Calu3 (cell line): ENCODE data around the gene PSMD11. TPM values are rescaled to one million over a fixed set of nuclear protein-coding genes. Genes with fewer than 3 reads are reported as not detected.

Experiments
- BruUV-seq: library from RNA; stranded (reverse); fragments of 400-500 nt; replicated peaks from 2 replicates; lab custom pipeline; 2021; lab: Mats Ljungman, UMichigan
- CTCF ChIA-PET: fragments of 300-600 bp; sonication (Branson Sonifier 250); formaldehyde crosslinking; loops from one replicate; lab custom pipeline; 2022; ENCODE audit warnings: antibody characterized with exemption; lab: Charles Lee
- DNase-seq: peaks from one replicate; pipeline ENCODE4 v3.0.0; 2022
- H3K27ac Mint-ChIP-seq: one replicate; pipeline ENCODE4 v1.8.0; 2022; ENCODE audit warnings: mixed read lengths; ENCODE audit not compliant: unreplicated experiment
- H3K27me3 Mint-ChIP-seq: one replicate; pipeline ENCODE4 v1.8.0; 2022; ENCODE audit warnings: mixed read lengths; ENCODE audit not compliant: unreplicated experiment
- H3K36me3 Mint-ChIP-seq: one replicate; pipeline ENCODE4 v1.8.0; 2022; ENCODE audit warnings: mild to moderate bottlenecking, moderate library complexity, mixed read lengths; ENCODE audit not compliant: insufficient read depth, unreplicated experiment
- H3K4me1 Mint-ChIP-seq: one replicate; pipeline ENCODE4 v1.8.0; 2022; ENCODE audit warnings: mild to moderate bottlenecking, low read depth, mixed read lengths; ENCODE audit not compliant: unreplicated experiment
- H3K4me3 Mint-ChIP-seq: one replicate; pipeline ENCODE4 v1.8.0; 2022; ENCODE audit warnings: mild to moderate bottlenecking, low read depth, moderate library complexity, mixed read lengths; ENCODE audit not compliant: unreplicated experiment
- H3K9me3 Mint-ChIP-seq: one replicate; pipeline ENCODE4 v1.8.0; 2022; ENCODE audit warnings: low read depth, mixed read lengths; ENCODE audit not compliant: unreplicated experiment
- CTCF ChIP-seq: fragments of 200-600 bp; IDR thresholded peaks from one replicate; pipeline ENCODE4 v1.8.0; 2022; ENCODE audit warnings: antibody characterized with exemption; ENCODE audit not compliant: unreplicated experiment
- intact Hi-C: fragments of 100-400 bp; cut with micrococcal nuclease; formaldehyde crosslinking; loops from one replicate; pipeline ENCODE4 v1.10.0; 2022; ENCODE audit not compliant: unreplicated experiment
- total RNA-seq: library from RNA; stranded (reverse); gene quantifications from 2 replicates; pipeline ENCODE4 v1.2.3, GENCODE V29; 2022

The PSMD11 gene
- total RNA-seq, 1 experiment from 2014 or later: 167 TPM

DNA sequence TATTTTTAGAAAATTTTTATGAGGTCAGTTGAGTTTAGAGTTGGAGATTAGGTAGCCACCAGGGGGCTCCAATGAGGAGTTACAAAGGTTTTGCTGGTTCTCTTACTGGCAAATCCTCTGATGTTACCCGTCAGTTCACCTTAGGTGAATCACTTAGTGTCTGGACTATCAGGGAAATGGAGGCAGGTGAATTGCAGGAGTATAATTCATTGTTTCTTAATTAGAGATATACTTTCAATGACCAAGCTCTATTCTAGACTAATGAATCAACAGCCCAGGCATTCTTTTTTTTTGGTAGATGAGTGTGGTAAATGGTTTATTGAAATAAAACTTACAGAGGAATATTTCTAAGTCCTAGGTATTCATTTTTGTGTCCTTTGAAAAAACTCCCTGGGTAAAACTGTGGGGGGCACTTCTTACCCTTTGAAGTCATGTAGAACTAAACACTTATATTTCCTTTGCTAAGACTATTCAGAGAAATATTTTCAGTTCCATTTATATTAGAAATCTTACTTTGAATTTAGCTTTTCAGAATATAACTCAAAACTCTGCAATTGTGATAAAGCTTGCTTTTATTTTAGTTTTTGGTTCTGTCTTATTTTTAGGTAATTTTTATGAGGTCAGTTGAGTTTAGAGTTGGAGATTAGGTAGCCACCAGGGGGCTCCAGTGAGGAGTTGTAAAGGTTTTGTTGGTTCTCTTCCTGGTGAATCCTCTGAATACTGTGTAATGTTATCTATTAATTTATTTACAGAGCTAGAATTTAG lies 17.7 kb downstream of the PSMD11 start:
- CTCF ChIA-PET: interaction anchor here (1.0 to 3.9 kb wide), 5 partner anchors 17 to 293 kb away, joined by 3 to 22 read pairs (median 3); partner anchors contain the start of genes CDK5R1 and PSMD11
- peaks cover 17% of the 10 kb centered on the region for H3K4me1 Mint-ChIP-seq
- peaks cover 51% of the 10 kb centered on the region for H3K36me3 Mint-ChIP-seq
- TF ChIP-seq CTCF: peak; percentile 66
- H3K9me3 Mint-ChIP-seq: no peaks in the 10 kb centered on the region
- no peak overlapping the region for H3K27ac Mint-ChIP-seq
- no peaks in the 10 kb centered on the region for H3K27me3 Mint-ChIP-seq
- intact Hi-C loops: loop anchor here (2.0 to 5.0 kb wide), 2 partner anchors 147 to 295 kb away; no protein-coding TSS in a partner anchor
- BruUV-seq: no TSS peak
- no peak overlapping the region for H3K4me3 Mint-ChIP-seq
- peak; percentile 75 for DNase-seq

- BruUV-seq: no TSS peak
- no peak for DNase-seq
- peaks cover 58% of the 10 kb centered on the region for H3K36me3 Mint-ChIP-seq
- H3K4me3 Mint-ChIP-seq: no peak overlapping the region
- intact Hi-C loops: loop anchor here (2.0 to 5.0 kb wide), 2 partner anchors 145 to 294 kb away; no protein-coding TSS in a partner anchor
- peak overlapping the region; percentile 37 for H3K27ac Mint-ChIP-seq
- H3K27me3 Mint-ChIP-seq: no peaks in the 10 kb centered on the region
- H3K9me3 Mint-ChIP-seq: no peaks in the 10 kb centered on the region
- H3K4me1 Mint-ChIP-seq: peaks cover 12% of the 10 kb centered on the region
- CTCF ChIA-PET: interaction anchor here (0.7 to 3.9 kb wide), 4 partner anchors 18 to 126 kb away, joined by 3 to 22 read pairs (median 4); partner anchors contain the start of genes CDK5R1 and PSMD11
- TF ChIP-seq CTCF: no peak
Measured at GRCh38 chr17:32463304-32463703, 19.0 kb downstream of the PSMD11 start.

DNA sequence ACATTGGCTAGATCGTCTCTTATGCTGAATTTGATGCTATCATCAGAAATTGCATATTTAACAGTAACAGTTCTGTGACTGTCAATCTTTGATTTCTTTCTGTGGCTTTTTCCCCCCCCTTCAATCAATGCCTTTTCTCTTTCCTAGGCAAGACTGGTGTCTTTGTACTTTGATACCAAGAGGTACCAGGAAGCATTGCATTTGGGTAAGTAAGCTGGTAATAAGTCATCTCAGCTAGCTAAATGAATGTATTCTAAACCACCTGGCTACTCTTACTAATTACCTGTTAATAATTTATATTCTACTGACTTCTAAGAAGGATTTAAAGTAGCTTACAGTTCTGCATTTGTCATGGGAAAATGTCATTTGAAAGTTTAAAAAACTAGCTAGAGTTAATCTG lies 20.1 kb downstream of the PSMD11 start:
- H3K36me3 Mint-ChIP-seq: peaks cover 57% of the 10 kb centered on the region
- intact Hi-C loops: loop anchor here (5.0 kb wide), 1 partner anchor 293 kb away; no protein-coding TSS in a partner anchor
- CTCF ChIA-PET: interaction anchor here (0.7 to 3.9 kb wide), 3 partner anchors 9 to 54 kb away, joined by 4 to 22 read pairs (median 5); partner anchors contain the start of gene PSMD11
- peaks cover 8% of the 10 kb centered on the region for H3K4me1 Mint-ChIP-seq
- H3K27me3 Mint-ChIP-seq: no peaks in the 10 kb centered on the region
- no peak for DNase-seq
- H3K4me3 Mint-ChIP-seq: no peak overlapping the region
- no peak for TF ChIP-seq CTCF
- no peaks in the 10 kb centered on the region for H3K9me3 Mint-ChIP-seq
- no peak overlapping the region for H3K27ac Mint-ChIP-seq
- BruUV-seq: no TSS peak

DNA sequence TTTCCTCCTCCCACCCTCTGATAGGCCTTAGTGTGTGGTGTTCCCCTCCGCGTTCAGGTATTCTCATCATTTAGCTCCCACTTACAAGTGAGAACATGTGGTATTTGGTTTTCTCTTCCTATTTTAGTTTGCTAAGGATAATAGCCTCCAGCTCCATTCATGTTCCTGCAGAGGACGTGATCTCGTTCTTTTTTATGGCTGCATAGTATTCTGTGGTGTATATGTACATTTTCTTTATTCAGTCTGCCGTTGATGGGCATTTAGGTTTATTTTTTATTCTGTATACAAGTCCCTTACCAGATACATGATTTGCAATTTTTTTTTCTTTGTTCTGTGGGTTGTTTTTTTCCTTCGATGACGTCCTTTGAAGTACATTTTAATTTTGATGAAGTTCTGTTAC lies 23.6 kb downstream of the PSMD11 start:
- no peak for TF ChIP-seq CTCF
- Mint-ChIP-seq H3K27ac (no peak overlapping the region), H3K4me1 (peaks cover 8% of the 10 kb centered on the region), H3K4me3 (no peak overlapping the region), H3K9me3 (no peaks in the 10 kb centered on the region), H3K36me3 (peaks cover 59% of the 10 kb centered on the region), H3K27me3 (no peaks in the 10 kb centered on the region)
- intact Hi-C loops: no loop called here
- BruUV-seq: no TSS peak
- no peak for DNase-seq
- CTCF ChIA-PET: interaction anchor here (0.6 kb wide), 1 partner anchor 127 kb away, joined by 3 read pairs; no protein-coding TSS in a partner anchor
